ENCODE results near the gene TSTD1.
"Not testable (repeated sequence)": the region's sequence is repeated elsewhere in the genome, so short reads cannot be mapped to it uniquely, and the experiment has no call there.

The TSTD1 gene

DNA sequence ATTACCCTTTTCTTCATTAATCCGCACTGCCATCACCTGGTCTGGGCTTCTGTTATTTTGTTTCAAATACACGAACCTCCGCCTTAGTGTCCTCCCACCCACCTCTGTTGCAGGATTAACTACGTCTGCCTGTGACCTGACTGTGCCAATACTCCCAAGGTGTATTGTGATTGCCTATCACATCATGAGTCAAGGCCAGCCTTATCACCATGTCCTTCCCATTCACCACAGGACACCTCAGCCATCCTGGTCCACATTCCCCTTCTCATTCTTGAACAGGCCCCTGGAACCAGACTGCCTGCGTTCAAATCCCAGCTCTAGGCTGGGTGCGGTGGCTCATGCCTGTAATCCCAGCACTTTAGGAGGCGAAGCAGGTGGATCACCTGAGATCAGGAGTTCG lies 32.2 kb downstream of the TSTD1 start:
- DNase-seq: no peak

DNA sequence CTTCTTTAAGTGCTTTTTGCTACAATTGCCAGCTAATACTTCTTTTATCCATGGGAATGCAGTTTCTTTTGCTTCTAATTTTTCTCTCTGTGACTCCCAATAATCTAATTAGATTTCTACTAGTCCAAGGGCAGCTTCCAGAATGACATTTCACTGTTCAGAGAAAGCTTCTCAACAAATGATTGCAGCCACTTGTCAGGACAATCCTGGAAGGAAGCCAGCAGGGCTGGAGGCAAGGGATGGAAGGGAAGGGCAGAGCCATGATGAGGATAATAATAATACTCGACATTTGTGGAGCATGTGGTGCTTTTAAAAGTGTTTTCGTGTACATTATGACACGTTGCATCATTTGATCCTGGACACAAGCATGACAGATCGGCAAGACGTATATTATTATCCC lies 37.2 kb downstream of the TSTD1 start:
- DNase-seq: no peak

GRCh38 chr1:161000736-161001480 lies 37.9 kb downstream of the TSTD1 start:
- DNase-seq: no peak

GRCh38 chr1:160999376-160999775 lies 39.4 kb downstream of the TSTD1 start:
- DNase-seq: no peak

DNA sequence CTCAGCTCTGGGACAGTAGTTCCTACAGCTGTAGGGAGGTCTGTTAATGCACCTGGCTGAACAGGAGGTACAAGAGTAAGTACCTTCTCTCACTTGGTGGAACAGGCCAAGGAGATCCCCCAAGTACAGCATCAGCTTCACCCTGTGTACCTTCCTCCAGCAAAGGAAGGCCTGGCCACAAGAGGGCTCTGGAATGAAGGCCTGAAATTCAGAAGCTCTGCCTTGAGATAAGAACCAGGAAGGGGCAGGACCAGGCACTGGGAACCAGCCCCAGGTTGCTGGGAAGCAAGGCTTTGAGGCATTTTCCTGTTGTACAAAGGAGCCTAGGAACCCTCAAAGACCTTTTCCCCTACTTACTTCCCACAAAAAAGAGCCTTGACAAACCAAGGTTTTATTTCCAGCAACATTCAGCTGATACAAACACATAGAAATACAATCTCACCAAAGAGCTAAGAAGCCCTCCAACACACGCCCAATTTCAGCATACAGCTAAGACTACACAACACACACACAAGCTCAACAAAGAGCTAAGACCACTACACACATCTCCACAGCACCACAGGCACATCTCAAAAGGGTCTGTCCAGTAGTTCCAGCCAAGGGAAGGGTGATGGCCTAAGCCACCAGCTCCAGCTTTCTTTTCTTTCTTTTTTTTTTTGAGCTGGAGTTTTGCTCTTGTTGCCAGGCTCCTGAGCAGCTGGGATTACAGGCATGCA lies 41.3 kb downstream of the TSTD1 start:
- peak; percentile 32 for DNase-seq

GRCh38 chr1:160996178-160996577 lies 42.6 kb downstream of the TSTD1 start:
- no peak for DNase-seq

DNA sequence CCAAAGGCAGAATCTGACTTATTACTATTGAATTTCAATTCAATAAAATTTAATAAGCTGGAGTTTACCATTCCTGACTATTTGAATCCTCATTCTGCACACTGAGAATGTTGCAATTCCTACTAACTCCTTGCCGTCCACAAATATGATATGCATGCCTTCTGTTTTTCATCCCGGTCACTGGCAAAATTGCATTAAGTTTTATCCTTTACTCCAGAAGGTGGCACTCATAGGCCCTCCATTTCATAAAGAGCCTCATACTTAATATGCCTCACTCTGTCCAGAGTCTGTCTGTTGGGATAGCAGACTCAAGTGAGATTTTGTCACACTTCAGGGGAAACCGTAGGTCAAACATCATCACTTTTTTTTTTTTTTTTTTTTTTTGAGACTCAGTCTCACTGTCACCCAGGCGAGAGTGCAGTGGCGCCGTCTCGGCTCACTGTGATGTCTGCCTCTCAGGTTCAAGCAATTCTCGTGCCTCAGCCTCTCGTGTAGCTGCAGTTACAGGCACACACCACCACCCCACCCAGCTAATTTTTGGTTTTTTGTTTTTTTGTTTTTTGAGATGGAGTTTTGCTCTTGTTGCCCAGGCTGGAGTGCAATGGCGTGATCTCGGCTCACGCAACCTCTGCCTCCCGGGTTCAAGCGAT lies 45.1 kb downstream of the TSTD1 start:
- DNase-seq: no peak

DNA sequence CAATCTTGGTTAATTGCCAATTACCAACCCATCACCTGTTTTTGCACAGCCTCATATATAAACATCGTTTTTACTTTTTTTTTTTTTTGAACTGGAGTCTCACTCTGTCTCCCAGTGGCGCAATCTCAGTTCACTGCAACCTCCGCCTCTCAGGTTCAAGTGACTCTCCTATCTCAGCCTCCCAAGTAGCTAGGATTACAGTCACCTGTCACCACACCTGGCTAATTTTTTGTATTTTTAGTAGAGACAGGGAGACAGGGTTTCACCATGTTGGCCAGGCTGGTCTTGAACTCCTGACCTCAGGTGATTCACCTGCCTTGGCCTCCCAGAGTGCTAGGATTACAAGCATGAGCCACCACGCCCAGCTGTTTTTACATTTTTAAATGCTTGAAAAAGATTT lies 46.7 kb downstream of the TSTD1 start:
- not testable (repeated sequence) for DNase-seq
